ENCODE results near the gene SMIM14. TPM values are rescaled to one million over a fixed set of nuclear protein-coding genes. Genes with fewer than 3 reads are reported as not detected.
A peak's percentile ranks its signal among the peaks of the same experiment; 100 is the strongest.

SMIM14 gene

DNA sequence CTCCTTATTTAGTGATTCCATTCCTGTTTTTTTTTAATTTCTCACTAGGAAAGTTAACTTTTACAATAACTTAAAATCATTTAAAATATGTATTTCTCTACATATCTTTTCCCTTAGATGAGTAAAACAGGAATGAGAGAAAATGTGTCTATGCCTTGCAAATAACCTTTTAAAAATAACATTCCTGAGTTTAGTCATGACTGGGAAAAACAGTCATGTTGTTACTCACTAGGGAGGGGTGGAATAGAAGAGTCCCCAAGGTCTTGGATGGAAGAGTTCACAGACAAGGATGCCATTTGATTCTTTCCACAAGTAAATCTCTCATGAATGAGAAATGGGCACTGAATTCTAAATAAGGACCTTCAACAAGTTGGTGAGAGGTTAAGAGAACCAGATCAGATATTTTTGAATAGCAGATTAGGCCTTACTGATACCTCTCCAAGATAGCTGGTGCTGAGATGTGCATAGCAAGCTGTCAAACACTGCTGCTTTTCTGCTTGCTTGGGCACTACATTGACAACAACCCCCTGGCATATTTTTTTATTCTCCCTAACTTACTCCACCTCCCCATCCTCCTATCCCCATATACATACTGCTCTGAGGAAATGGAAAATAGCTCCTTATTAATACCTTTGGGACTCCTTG lies 136.5 kb downstream of the SMIM14 start:
- no peak overlapping the region for H3K14ac ChIP-seq (ENCODE audit: low read length in 2 of 2)
- H3K27me3 ChIP-seq (ENCODE audit: control insufficient read depth in 1 of 2, insufficient read depth in 1 of 2, low read length in 2 of 2) = no peaks in the 10 kb centered on the region
- no peak overlapping the region for H3K18ac ChIP-seq (ENCODE audit: low read depth in 1 of 2, low read length in 2 of 2)
- H4K91ac ChIP-seq (ENCODE audit: low read length) = no peak overlapping the region
- H2AK5ac ChIP-seq (ENCODE audit: low read length, severe bottlenecking) = no peak overlapping the region
- H4K8ac ChIP-seq (ENCODE audit: low read length) = no peak overlapping the region
- peak overlapping the region in 1 of 2 experiments; percentile 45 for H3K4me3 ChIP-seq (ENCODE audit: insufficient read depth in 1 of 2, low read depth in 1 of 2, low read length in 2 of 2)
- no peak overlapping the region for H3K4me2 ChIP-seq (ENCODE audit: low read length, poor library complexity, severe bottlenecking)
- H3K23ac ChIP-seq (ENCODE audit: low read length in 2 of 2) = no peak overlapping the region
- H2AFZ ChIP-seq (ENCODE audit: low read depth, low read length) = no peak overlapping the region
- peak; percentile 22 for DNase-seq
- peak overlapping the region; percentile 90 for H3K9ac ChIP-seq (ENCODE audit: low read length)
- H3K4me1 ChIP-seq (ENCODE audit: control insufficient read depth, insufficient read depth, low read depth, low read length) = peaks cover 4% of the 10 kb centered on the region
- H2BK5ac ChIP-seq (ENCODE audit: low read depth, low read length, poor library complexity, severe bottlenecking) = no peak overlapping the region
- no peak overlapping the region for H2BK120ac ChIP-seq (ENCODE audit: low read depth, low read length)
- peak overlapping the region; percentile 74 for H3K27ac ChIP-seq (ENCODE audit: low read length, poor library complexity, severe bottlenecking)
- peaks cover 23 to 83% of the 10 kb centered on the region in 2 experiments for H3K36me3 ChIP-seq (ENCODE audit: control insufficient read depth in 1 of 2, insufficient read depth in 2 of 2, low read depth in 1 of 2, low read length in 2 of 2)
- H2BK15ac ChIP-seq (ENCODE audit: low read depth, poor library complexity, severe bottlenecking) = no peak overlapping the region
- H2BK12ac ChIP-seq (ENCODE audit: low read length in 2 of 2) = no peak overlapping the region
- H3K4ac ChIP-seq (ENCODE audit: low read depth in 1 of 2, low read length in 2 of 2) = no peak overlapping the region
- peaks cover 5% of the 10 kb centered on the region for H3K79me1 ChIP-seq (replicated peaks; ENCODE audit: low read length, poor library complexity, severe bottlenecking)
- no peaks in the 10 kb centered on the region for H3K9me3 ChIP-seq (ENCODE audit: control insufficient read depth, low read length)

DNA sequence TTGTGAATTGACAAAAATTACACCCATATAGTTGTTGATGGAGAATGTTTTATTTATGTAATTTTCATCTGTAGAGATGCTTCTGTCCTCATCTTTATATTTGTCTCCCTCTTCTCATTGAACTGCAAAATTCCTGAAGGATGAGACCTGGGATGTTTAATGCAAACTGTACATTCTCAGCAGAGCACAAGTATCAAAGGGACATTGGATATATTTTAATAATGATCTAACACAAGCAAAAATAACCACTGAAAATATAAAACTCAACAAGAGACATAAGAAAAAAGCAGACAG lies 140.0 kb downstream of the SMIM14 start:
- no peak overlapping the region for H2AK5ac ChIP-seq (ENCODE audit: low read length, severe bottlenecking)
- H3K23ac ChIP-seq (ENCODE audit: low read length in 2 of 2) = no peak overlapping the region
- no peak overlapping the region for H2BK120ac ChIP-seq (ENCODE audit: low read depth, low read length)
- no peak overlapping the region for H3K4me2 ChIP-seq (ENCODE audit: low read length, poor library complexity, severe bottlenecking)
- no peak overlapping the region for H3K27ac ChIP-seq (ENCODE audit: low read length, poor library complexity, severe bottlenecking)
- H3K18ac ChIP-seq (ENCODE audit: low read depth in 1 of 2, low read length in 2 of 2) = no peak overlapping the region
- peaks cover 1% of the 10 kb centered on the region for H3K4me1 ChIP-seq (ENCODE audit: control insufficient read depth, insufficient read depth, low read depth, low read length)
- H2BK5ac ChIP-seq (ENCODE audit: low read depth, low read length, poor library complexity, severe bottlenecking) = no peak overlapping the region
- no peak overlapping the region for H2BK12ac ChIP-seq (ENCODE audit: low read length in 2 of 2)
- DNase-seq = no peak
- no peak overlapping the region for H4K91ac ChIP-seq (ENCODE audit: low read length)
- H3K9me3 ChIP-seq (ENCODE audit: control insufficient read depth, low read length) = no peaks in the 10 kb centered on the region
- no peak overlapping the region for H2BK15ac ChIP-seq (ENCODE audit: low read depth, poor library complexity, severe bottlenecking)
- H3K9ac ChIP-seq (ENCODE audit: low read length) = no peak overlapping the region
- H3K14ac ChIP-seq (ENCODE audit: low read length in 2 of 2) = no peak overlapping the region
- H3K4me3 ChIP-seq (ENCODE audit: insufficient read depth in 1 of 2, low read depth in 1 of 2, low read length in 2 of 2) = no peak overlapping the region
- no peak overlapping the region for H3K4ac ChIP-seq (ENCODE audit: low read depth in 1 of 2, low read length in 2 of 2)
- no peak overlapping the region for H2AFZ ChIP-seq (ENCODE audit: low read depth, low read length)
- H3K27me3 ChIP-seq (ENCODE audit: control insufficient read depth in 1 of 2, insufficient read depth in 1 of 2, low read length in 2 of 2) = no peaks in the 10 kb centered on the region
- peaks cover 1% of the 10 kb centered on the region for H3K79me1 ChIP-seq (replicated peaks; ENCODE audit: low read length, poor library complexity, severe bottlenecking)
- no peak overlapping the region for H4K8ac ChIP-seq (ENCODE audit: low read length)
- H3K36me3 ChIP-seq (ENCODE audit: control insufficient read depth in 1 of 2, insufficient read depth in 2 of 2, low read depth in 1 of 2, low read length in 2 of 2) = peaks cover 16 to 54% of the 10 kb centered on the region in 2 experiments

DNA sequence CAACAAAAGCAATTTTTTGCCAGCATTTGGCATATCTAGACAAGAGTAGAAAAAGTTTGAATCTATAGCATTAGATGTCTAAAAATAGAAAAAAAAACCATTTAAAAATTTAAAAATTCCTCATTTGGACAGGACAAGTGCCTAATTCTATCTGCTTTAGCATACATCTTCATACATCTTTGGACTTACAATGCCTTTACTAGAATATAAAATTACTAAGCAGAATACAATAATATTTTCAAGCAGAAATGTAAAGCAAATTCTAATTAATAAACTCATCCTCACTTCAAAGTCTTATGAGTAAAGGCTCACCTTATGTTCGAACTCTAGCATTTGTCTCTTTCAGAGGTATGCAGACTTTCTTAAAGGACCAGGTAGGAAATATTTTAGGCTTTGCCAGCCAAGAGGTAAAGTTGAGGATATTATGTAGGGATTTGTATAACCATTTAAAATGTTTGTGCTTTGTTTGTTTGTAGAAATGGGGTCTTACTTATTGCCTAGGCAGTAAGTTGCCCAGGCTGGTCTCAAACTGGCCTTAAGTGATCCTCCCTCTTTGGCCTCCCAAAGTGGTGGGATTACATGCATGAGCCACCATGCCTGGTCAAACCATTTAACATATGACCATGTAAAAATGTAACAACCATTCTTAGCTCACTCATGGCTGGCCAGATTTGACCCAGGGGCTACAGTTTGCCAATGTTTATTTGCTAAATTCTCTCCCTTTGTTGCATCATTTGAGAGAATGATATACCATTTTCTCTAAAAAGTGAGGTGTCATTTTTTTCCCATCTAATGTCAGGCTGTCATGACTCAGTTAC lies 140.5 kb downstream of the SMIM14 start:
- no peak overlapping the region for H3K9ac ChIP-seq (ENCODE audit: low read length)
- no peak overlapping the region for H2AFZ ChIP-seq (ENCODE audit: low read depth, low read length)
- no peak overlapping the region for H4K91ac ChIP-seq (ENCODE audit: low read length)
- no peak overlapping the region for H2BK5ac ChIP-seq (ENCODE audit: low read depth, low read length, poor library complexity, severe bottlenecking)
- no peak overlapping the region for H3K4ac ChIP-seq (ENCODE audit: low read depth in 1 of 2, low read length in 2 of 2)
- H2BK15ac ChIP-seq (ENCODE audit: low read depth, poor library complexity, severe bottlenecking) = no peak overlapping the region
- H2AK5ac ChIP-seq (ENCODE audit: low read length, severe bottlenecking) = no peak overlapping the region
- no peak overlapping the region for H2BK120ac ChIP-seq (ENCODE audit: low read depth, low read length)
- peaks cover 1% of the 10 kb centered on the region for H3K4me1 ChIP-seq (ENCODE audit: control insufficient read depth, insufficient read depth, low read depth, low read length)
- H3K9me3 ChIP-seq (ENCODE audit: control insufficient read depth, low read length) = no peaks in the 10 kb centered on the region
- DNase-seq = no peak
- no peak overlapping the region for H3K27ac ChIP-seq (ENCODE audit: low read length, poor library complexity, severe bottlenecking)
- no peaks in the 10 kb centered on the region for H3K27me3 ChIP-seq (ENCODE audit: control insufficient read depth in 1 of 2, insufficient read depth in 1 of 2, low read length in 2 of 2)
- no peak overlapping the region for H3K14ac ChIP-seq (ENCODE audit: low read length in 2 of 2)
- H3K79me1 ChIP-seq (replicated peaks; ENCODE audit: low read length, poor library complexity, severe bottlenecking) = peaks cover 1% of the 10 kb centered on the region
- H3K36me3 ChIP-seq (ENCODE audit: control insufficient read depth in 1 of 2, insufficient read depth in 2 of 2, low read depth in 1 of 2, low read length in 2 of 2) = peaks cover 14 to 48% of the 10 kb centered on the region in 2 experiments
- H3K4me2 ChIP-seq (ENCODE audit: low read length, poor library complexity, severe bottlenecking) = no peak overlapping the region
- H2BK12ac ChIP-seq (ENCODE audit: low read length in 2 of 2) = no peak overlapping the region
- no peak overlapping the region for H3K18ac ChIP-seq (ENCODE audit: low read depth in 1 of 2, low read length in 2 of 2)
- no peak overlapping the region for H3K23ac ChIP-seq (ENCODE audit: low read length in 2 of 2)
- H3K4me3 ChIP-seq (ENCODE audit: insufficient read depth in 1 of 2, low read depth in 1 of 2, low read length in 2 of 2) = no peak overlapping the region
- no peak overlapping the region for H4K8ac ChIP-seq (ENCODE audit: low read length)
- WGBS = 95% methylated on average over 1 of the region's 1 CpG

Small RNAs within 50 kb of the gene (small RNA-seq; reads per million reads assigned to genes)
- not detected for gene RNU7-11P (ENCODE audit: low read depth)

Data from mesenchymal stem cell (in vitro differentiated cells and primary cell).